Panc1 (cell line): ENCODE measurements around the gene ELAVL4.

ENCODE experiments used
- CTCF ChIP-seq: fragments of 450-650 bp; IDR thresholded peaks from 2 replicates; pipeline ENCODE4 v1.5.1; 2017; ENCODE audit warnings: mild to moderate bottlenecking
- POLR2AphosphoS5 ChIP-seq: IDR thresholded peaks from 2 replicates; pipeline ENCODE4 v1.6.1; 2012; ENCODE audit warnings: mild to moderate bottlenecking, low read depth, low read length, moderate library complexity
- REST ChIP-seq, 2 experiments: IDR thresholded peaks; 2 replicates each; pipeline ENCODE4 v1.6.1; 2011 to 2012; ENCODE audit warnings: low read depth in 2 of 2, control low read depth in 1 of 2, low read length in 1 of 2, mild to moderate bottlenecking in 1 of 2, moderate library complexity in 1 of 2; ENCODE audit not compliant: insufficient read depth in 1 of 2

GRCh38 chr1:50095716-50096115 is 13.0 kb upstream of the ELAVL4 start:
- TF ChIP-seq CTCF (no peak), REST (IDR thresholded peaks at IDR 0.05; ENCODE audit: insufficient read depth in 1 of 2, low read depth in 2 of 2, low read length in 1 of 2) (no peak), POLR2AphosphoS5 (no peak)
